GM08714 (cell line): Measurements from ENCODE around the gene ABCC3.

Experiments
- H3K4me3 ChIP-seq: fragments of 200-500 bp; sonication (Bioruptor generic); 2 replicates; pipeline ENCODE4 v1.5.1; 2014; ENCODE audit warnings: mild to moderate bottlenecking, low read length, inconsistent platforms
- ZNF274 ChIP-seq: IDR thresholded peaks from 2 replicates; pipeline ENCODE4 v1.6.1; 2012; ENCODE audit warnings: mild to moderate bottlenecking, low read depth, low read length

The ABCC3 gene

GRCh38 chr17:50634224-50634914 is at the start of gene ABCC3:
TSS of gene ABCC3 (plus strand) at chr17:50634881. CDS start at chr17:50634937, 56 bp downstream.
- no peak for TF ChIP-seq ZNF274
- H3K4me3 ChIP-seq, result no peak within 1 kb of the TSS

- no peak overlapping the region for H3K4me3 ChIP-seq
- TF ChIP-seq ZNF274, result no peak
Observed at GRCh38 chr17:50585346-50585745, 49.3 kb upstream of the ABCC3 start.

DNA sequence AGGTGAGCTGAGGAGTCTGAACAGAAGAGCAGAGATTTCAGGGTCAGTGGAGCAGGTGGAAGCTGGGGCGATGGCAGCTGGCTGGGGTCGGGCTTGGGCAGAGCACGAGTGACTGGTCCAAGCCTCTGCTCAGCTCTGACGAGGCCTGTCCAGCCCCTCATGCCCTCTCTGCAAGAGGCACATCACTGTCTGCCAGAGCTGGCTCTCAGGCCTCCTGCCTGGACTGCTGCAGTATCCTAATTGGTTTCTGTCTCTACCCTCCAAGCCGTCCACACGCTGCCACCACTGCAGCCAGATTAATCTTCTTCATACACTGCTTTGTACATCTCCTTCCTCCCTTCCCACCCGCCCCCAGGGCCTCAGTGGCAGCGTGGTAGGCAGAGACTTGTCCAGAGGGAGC is 48.8 kb upstream of the ABCC3 start:
- H3K4me3 ChIP-seq, result no peak overlapping the region
- TF ChIP-seq ZNF274, result no peak

DNA sequence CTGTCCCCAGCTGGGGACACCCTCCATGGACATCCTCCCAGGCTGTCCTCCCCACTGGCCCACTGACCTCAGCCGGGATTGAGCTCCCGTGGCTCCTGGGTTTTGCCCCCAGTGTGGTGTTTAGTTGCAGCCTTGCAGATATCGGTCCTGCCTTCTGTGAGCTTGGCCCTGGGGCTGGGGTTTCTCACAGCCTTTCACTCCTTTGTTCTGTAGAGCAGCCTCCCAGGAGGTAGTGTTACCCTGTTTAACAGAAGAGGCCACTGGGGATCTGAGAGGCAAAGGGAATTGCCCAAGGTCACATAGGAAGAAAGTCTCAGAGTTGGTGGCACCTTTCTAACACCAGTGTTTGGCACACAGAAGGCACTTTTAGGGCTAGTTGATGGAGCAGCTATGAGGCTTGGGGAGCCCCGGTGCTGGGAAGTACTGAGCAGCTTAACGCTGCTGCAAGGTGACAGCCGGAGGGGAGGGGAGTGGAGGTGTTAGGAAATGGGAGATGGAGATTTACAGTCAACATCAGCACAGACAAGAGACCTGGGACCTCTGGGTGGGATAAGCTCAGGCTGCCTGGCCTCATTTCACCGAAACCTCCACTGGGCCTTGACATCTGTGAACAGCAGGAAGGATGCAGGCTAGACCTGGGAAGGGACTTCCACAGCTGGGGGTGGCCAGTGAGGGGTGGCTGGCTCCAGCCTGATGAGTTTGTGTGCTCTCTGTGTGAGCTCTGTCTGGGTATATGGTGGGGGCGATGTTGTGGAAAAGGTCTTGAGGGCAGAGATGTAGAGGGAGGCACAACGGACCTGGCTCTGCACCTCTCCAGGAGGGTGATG is 48.0 kb upstream of the ABCC3 start:
- H3K4me3 ChIP-seq, result no peak overlapping the region
- no peak for TF ChIP-seq ZNF274

GRCh38 chr17:50587571-50587970 is 47.1 kb upstream of the ABCC3 start:
- TF ChIP-seq ZNF274, result no peak
- no peak overlapping the region for H3K4me3 ChIP-seq

- TF ChIP-seq ZNF274, result no peak
- no peak overlapping the region for H3K4me3 ChIP-seq
Observed at GRCh38 chr17:50588391-50589049, 46.2 kb upstream of the ABCC3 start.

GRCh38 chr17:50589095-50589705 is 45.5 kb upstream of the ABCC3 start:
- H3K4me3 ChIP-seq, result no peak overlapping the region
- TF ChIP-seq ZNF274, result no peak

- no peak overlapping the region for H3K4me3 ChIP-seq
- TF ChIP-seq ZNF274, result no peak
Observed at GRCh38 chr17:50590946-50591737, 43.5 kb upstream of the ABCC3 start.

GRCh38 chr17:50593321-50593720 is 41.4 kb upstream of the ABCC3 start:
- no peak for TF ChIP-seq ZNF274
- H3K4me3 ChIP-seq, result no peak overlapping the region

DNA sequence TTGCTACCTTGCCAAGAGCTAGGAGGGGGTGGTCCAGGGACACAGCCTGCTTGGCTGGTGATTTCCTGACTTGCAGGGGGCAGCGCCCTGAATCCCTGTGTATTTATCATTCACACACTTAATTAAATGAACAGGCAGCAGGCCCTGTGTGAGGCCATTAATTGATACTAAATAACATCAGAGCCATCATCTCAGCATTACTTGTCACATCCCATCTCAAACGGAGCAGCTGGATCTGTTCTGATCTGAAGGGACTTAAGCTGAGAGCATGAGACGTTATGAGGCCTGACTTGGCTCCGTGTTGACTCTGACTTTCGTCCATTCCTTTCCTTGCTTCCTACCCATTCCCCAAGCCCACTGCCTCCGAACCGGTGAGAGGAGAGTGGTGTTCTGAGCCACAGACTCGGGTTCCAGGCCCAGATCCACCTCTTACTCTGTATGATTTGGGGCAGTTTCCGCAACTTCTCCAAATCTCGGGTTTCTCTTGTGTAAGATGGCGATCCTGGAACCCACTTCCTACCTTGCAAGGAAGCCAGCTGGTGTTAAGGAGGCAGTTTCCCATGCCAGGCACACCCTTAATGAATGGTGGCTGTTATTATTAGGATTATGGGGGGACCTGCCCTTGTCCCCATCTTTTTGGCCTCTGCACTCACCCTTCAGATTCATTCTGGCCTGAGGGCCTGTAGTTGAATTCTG is 40.4 kb upstream of the ABCC3 start:
- no peak overlapping the region for H3K4me3 ChIP-seq
- TF ChIP-seq ZNF274, result no peak

DNA sequence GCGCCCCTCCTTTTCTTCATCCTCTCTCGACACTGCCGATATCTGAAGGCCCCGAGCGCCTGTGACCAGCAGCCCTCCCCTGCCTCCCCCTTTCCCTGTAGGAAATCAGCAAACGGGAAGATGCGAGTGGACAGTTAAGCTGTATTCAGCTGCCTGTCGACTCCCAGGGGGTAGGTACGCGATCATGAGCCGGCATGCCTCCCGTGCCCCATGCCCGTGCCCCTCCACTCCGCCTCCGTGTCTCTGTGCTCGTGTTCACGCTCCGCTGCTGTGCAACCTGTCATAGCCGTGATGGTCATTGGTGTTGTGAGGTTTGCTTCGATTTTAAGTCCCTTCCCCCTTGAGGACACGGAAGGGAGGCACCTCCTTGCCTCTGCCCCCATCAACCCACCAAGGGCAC is 39.8 kb upstream of the ABCC3 start:
- no peak for TF ChIP-seq ZNF274

GRCh38 chr17:50596191-50597037 is 38.3 kb upstream of the ABCC3 start:
- no peak overlapping the region for H3K4me3 ChIP-seq
- TF ChIP-seq ZNF274, result no peak

More for the DNA sequence above, 39.8 kb upstream of the ABCC3 start:
- H3K4me3 ChIP-seq, result no peak overlapping the region
